GM21825 (cell line): ENCODE measurements around the gene VMO1.
A peak's percentile ranks its signal among the peaks of the same experiment; 100 is the strongest.

Experiments used
- ATAC-seq: cut with Tn5 transposase; IDR thresholded peaks from one replicate; pipeline ENCODE4 v1.9.1; 2021; ENCODE audit warnings: mild to moderate bottlenecking, moderate library complexity; ENCODE audit not compliant: unreplicated experiment

The VMO1 gene, protein sequence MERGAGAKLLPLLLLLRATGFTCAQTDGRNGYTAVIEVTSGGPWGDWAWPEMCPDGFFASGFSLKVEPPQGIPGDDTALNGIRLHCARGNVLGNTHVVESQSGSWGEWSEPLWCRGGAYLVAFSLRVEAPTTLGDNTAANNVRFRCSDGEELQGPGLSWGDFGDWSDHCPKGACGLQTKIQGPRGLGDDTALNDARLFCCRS

DNA sequence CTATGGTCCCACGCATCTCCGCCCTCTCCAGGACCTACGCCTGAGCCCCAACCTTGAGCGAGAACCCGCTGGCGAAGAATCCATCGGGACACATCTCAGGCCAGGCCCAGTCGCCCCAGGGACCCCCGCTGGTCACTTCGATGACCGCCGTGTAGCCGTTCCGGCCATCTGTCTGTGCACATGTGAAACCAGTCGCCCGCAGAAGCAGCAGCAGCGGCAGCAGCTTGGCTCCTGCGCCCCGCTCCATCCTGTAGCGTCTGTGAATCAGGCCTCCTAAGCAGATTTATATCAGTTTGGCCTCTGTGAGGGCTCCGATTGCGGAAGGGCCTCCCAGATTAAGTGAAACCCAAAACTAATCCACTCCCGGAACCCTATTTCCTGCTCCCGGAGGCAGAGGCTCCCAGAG is at the start of gene VMO1:
TSS of gene VMO1 (minus strand) at position 259 of the 406 bp plus-strand sequence. CDS start at position 247, 12 bp downstream.
- no peak for ATAC-seq

DNA sequence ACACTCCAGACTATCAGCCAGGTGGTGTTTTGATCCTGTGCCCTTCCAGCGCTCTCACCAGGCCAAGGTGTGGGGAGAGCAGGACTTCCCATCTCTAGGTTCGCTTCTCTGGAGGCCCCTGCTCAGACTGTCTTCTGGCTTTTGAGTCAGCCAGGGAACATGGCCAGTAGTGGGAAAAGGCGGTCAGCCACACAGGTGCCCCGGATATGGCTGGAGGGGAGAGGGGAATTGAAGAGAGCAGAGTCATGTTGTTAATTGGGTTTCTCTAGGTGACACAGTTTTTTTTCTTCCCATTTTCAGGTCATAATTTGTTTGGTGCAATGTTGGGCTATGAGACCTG is 48.5 kb upstream of the VMO1 start:
- ATAC-seq: no peak

DNA sequence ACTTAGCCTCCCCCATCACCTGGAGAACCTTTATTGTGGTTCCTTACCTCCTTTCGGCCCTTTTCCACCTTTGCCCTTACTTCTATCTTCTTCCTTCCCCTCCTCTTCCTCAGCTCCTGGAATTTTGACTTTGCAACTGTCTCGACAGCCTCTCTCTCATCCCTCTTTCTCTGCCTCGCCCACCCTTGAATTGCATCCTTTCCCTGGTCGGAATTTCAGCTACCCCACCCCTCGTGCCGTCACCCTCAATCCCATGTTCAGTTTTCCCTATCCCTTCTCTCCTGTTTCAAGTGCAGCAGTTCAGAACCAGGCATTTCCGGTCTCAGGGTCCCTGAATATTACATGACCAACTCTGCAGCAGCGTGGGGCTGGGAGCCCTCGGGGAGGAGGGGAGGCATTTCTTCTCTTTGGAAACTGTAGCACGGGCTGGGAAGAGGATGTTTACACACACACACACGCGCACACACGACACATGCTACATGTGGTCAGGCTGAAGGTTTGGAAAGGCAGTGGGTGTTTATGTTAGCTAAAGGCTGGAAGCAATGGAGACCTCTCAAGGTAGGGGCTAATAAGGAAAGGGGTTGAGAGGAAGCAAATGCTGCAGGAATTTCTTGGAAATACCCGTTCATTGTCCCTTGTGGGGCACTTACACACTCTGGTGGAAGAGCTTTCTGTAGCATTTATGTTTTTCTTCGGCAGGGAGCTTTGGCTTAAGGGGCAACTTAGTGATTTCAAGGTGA is 47.9 kb upstream of the VMO1 start:
- ATAC-seq: no peak

DNA sequence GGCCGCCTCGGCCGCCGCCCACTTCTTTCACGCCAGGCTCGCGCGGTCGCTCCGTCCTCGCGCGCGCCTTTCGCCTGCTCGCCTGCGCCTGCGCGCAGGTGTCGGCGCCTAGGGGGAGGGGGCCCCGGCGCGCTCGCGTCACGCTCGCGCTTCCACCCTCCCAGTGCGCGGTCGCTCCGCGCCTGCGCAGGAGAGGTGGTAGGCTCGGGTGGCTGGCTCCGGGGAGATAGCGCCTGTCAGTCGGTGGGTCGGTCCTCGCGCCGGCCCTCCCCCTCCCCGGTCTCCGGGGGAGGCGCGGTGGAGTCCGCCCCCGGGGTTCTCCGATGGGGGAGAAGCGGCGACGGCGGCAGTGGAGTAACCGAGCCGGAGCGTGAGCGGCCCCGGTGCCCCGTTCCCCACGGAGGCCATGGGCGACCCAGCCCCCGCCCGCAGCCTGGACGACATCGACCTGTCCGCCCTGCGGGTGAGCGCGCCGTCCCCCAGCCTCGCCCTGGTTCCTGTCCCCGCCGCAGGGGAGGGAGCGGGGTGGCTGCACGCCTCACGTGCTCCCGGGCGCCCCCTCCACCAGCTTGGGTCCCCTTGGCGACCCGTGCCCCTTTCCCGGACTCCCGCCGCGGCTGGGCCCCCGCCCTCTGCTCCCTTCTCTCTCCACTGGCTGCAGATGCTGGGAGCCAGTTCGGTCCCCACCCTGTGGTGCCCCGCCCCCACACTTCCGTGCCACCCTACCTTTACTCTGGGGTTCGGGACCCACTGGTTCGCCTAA is 47.2 kb upstream of the VMO1 start, which contains the start of gene MINK1:
TSS of gene MINK1 (plus strand) at position 163 of the 763 bp plus-strand sequence. CDS start at position 407, 244 bp downstream.
- peak; percentile 89 for ATAC-seq

DNA sequence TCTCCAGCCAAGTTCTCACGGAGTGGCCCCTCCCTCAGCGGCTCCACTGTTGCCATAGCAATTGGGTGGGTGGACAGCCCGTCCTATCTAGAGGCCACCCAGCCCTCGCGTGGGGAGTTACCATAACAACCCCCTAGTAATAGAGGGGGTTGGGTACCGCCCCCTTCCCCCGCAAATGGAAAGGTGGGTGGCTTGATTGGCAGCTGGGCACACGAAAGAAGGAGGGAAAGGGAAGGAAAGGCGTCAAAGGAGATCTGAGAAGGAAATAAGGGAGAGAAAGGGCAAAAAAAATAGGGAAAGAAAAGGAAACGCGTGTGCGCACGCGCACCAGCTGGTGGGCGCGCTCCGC is 46.6 kb upstream of the VMO1 start:
- ATAC-seq: peak; percentile 4

DNA sequence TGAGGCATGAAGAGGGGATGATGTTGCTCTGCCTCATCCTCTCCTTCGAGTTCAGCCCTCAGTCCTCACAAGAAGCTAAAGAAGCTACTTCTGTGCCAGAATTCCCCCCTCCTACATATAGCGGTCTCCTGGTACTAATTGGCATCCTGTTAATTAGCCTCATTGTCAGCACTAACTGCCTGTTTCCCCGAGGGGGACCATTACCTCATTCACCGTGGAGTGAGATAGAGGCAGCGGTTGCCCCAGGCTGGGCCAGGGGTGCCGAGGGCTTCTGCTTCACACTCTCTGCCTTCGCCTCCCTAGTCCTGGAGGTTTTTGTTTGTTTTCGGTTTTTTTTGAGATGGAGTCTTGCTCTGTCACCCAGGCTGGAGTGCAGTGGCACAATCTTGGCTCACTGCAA is 41.2 kb upstream of the VMO1 start:
- ATAC-seq: no peak

DNA sequence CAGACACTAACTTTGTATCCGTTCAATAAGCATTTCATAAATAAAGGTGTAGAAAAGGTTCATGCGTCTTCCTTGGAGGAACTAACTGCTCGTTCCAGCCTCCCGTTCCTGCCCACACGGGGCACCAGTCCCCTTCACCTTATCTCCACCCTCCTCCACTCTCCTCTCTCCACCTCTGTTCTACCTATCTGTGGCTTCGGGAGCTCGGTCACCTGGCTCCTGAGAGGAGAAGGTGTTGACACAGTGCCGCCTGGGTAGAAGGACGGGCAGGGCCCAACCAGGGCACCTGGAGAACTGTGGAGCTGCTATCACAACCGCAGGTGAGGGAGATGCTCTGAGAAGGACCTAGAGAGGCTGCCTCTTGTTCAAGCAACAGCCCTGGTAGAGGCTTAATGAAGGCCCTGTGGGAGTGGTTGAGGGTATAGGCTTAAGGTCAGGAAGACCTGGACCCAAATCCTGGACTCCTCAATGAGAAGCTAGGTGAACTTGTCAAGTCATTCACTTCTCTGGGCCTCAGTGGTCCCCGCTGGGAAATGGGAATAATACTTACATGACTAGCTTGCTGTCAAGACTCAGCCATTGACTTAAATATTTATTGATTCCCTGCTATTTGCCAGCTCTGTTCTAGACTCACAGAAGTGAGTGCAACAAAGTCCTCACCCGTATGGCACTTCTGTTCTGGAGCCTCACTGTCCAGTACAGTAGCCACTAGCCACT is 37.4 kb upstream of the VMO1 start:
- ATAC-seq: no peak

DNA sequence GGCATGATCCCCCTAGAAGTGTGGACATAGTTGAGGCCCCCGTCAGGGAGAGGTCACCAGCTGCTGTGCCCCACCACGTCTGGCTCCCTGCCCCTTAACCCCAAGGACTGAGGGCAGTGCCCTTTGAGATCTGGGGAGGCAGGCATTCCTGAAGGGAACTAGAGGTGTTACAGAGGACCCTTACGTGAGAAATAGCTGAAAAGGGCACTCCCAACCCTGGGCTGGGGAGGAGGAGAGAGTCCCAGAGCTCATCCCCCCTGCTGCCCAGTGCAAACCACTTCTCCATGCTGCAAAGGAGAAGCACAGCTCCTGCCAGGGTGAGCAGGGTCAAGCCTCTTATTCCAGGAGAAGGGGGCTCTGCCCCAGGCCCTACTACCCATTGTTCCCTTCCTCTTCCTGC is 36.7 kb upstream of the VMO1 start:
- no peak for ATAC-seq

DNA sequence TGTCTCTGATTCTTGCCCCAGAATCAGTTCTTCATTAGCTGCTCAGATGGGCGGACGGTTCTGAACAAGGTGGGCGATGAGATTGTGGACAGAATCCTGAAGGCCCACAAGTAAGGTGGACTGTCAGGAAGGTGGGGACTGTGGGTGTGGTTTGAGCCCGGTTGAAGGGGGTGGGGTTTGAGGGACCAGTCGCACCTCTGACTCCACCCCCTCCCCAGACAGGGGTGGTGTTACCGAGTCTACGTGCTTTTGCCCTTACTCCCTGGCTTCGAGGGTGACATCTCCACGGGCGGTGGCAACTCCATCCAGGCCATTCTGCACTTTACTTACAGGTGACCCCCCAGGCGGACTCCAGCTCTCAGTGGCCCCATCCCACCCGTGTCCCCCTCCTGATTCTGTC is 32.1 kb upstream of the VMO1 start:
- ATAC-seq: no peak

DNA sequence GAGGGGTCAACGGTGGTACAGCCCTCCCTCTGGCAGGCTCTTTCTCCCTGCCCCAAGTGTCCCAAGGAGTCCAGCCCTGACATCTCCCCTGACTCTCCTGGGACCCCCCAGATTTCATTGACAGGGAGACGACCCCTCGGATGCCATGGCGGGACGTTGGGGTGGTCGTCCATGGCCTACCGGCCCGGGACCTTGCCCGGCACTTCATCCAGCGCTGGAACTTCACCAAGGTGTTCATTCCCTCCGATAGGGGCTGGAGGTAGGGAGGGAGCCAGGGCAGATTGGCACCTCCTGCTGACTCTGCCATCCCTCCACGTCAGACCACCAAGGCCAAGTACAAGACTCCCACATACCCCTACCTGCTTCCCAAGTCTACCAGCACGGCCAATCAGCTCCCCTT is 30.7 kb upstream of the VMO1 start:
- no peak for ATAC-seq

DNA sequence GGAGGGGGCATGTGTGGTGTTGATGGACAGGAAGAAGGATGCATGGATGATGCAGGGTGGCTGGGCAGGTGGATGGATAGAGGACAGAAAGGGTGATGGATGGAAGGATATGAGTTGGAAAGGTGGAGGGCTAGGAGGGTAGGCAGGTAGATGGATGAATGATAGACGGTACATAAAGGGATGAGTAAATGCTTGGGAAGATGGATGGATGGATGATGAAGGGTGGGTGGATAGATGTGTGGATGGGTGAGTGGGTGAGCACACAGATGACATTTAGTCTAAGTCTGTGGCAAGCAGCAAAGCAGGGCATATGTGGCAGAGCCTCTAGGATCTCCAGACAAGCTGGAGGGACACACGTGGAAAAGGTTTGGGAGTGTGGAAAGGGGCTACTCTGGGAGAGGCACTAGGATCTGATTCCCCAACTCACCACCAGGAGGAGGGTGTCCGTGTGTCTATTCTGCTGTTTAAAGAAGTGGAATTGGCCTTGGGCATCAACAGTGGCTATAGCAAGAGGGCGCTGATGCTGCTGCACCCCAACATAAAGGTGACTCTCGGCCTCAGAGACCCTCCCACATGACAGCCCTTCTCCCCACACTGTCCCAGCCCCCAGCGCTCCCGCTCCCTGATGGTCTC is 29.0 kb upstream of the VMO1 start:
- no peak for ATAC-seq

DNA sequence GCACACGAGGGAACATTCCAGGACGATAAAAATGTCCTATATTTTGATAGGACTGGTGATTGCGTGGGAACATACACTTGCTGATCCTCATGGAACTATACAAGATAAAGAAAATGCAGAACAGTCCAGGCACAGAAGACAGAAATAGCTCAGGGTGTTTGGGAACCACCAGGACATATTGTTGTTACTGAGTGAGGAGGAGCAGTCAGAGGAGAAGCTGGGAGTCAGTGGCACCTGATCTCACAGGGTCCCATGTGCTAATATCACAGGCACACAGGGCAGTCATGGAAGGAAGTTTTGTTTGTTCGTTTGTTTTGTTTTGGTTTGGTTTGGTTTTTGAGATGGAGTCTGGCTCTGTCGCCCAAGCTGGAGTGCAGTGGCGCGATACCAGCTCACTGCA is 26.5 kb upstream of the VMO1 start:
- ATAC-seq: no peak

DNA sequence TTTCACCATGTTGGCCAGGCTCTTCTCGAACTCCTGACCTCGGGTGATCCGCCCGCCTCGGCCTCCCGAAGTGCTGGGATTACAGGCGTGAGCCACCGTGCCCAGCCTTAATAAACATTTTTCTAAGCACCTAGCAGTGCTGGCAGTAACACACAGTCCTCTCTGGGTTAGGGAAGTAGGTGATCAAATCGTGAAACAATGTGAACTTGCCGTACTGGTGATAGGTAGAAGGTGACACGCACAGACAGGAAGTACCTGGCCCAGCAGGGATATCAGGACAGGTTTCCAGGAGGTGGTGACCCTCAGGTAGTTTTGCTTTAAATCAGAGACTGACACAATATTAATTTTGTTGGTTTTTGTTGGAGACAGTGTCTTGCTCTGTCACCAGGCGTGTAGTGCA is 25.3 kb upstream of the VMO1 start:
- ATAC-seq: no peak

DNA sequence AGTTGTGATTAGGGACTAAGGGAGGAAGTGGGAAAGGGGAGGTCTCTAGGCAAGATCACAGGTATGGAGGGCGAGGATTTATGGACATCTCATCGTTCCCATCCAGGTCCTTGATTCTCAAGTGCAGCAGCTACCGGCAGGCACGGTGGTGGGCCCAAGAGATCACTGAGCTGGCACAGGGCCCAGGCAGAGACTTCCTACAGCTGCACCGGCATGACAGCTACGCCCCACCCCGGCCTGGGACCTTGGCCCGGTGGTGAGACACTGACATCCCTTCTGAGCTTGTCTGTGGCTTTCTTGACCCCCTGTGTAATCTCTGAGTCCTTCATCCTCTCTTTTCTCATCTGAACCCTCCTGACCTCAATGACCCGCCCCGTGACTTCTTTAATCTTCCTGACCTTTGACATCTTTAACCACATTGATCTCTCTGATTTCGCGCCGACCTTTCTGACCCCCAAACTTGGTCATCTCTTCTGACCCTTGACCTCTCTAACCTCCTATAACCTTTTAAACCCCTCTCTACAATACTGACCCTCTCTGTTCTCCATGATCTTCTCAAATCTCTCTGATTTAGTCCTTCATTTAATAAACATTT is 24.6 kb upstream of the VMO1 start:
- no peak for ATAC-seq

DNA sequence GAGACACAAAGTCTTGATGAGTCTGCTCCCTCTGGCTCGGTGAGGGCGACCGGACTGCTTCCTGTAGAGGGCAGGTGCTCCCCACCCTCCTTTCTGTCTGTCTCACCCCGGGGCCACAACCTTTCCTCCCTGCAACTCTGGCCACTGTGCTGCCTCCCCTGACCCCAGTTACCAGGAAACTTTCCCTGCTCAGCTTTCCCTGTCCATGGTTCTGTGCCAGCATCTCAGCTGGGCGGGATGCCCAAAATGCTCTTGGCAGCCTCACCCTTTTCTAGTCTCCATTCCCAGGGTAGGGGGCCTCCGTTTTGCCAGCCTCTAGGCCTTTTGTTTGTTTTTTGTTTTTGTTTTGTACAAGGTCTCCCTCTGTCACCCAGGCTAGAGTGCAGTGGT is 22.2 kb upstream of the VMO1 start:
- no peak for ATAC-seq

DNA sequence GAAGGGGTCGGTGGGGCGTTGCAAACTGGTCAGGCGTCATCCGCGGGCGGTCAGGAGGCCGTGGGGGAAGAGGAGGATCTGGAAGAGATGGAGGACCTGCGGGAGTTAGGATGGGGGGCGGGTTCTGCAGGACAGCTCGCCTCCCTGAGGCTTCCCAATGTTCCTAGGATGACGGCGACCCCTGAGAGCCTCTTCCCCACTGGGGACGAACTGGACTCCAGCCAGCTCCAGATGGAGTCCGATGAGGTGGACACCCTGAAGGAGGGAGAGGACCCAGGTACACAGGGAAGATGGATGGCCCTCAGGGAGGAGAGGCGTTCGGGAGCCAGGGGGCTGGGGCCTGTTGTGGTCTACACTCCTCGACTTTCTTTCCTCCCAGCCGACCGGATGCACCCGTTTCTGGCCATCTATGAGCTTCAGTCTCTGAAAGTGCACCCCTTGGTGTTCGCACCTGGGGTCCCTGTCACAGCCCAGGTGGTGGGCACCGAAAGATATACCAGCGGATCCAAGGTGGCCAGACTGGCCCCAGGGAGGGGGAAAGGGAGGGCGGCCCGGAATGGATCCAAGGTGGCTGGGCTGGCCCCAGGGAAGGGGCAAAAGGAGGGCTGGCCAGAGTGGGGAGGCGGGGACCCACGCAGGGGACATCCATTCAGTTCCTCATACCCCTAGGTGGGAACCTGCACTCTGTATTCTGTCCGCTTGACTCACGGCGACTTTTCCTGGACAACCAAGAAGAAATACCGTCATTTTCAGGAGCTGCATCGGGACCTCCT is 21.6 kb upstream of the VMO1 start:
- no peak for ATAC-seq

DNA sequence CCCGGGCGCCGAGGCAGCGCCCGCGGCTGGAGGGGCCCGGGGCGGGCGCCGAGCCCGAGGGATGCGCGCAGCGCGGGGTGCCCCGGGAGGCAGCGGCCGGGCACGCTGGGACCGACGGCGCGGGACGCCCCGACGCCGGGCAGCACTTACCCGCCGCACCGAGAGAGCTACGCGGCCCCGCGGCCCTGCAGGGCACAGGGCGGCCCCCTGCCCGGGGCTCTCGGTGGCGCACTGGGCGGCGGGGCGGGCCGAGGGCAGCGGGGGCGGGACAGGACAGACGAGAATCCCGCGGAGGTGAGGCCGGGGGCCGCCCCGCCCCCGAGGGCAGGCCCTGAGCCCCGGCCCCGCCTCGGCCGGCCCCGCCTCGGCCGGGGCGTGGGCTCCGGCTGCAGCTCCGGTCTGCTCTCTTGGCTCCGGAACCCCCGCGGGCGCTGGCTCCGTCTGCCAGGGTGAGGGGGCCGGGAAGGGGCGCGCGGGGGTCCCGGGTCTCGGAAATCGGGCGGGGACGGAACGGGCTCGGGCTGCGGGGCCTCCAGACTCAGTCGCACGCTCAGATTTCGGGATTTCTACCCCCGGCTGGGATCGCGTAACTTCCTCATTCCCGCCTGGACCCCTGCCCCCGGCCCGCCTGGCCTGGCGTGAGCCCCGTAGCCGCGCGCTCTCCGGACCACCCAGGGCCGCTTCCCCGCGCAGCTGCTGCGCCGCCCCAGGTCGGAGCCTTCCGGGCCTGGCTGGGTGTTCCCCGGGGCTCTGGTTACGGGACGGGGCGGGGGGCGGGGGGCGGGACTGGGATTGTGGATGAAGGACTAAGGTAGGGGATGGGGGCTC is 20.8 kb upstream of the VMO1 start, which contains the start of gene PLD2:
TSS of gene PLD2 (plus strand) at position 376 of the 828 bp plus-strand sequence. CDS start 621 bp downstream, outside the sequence.
- peak; percentile 85 for ATAC-seq

DNA sequence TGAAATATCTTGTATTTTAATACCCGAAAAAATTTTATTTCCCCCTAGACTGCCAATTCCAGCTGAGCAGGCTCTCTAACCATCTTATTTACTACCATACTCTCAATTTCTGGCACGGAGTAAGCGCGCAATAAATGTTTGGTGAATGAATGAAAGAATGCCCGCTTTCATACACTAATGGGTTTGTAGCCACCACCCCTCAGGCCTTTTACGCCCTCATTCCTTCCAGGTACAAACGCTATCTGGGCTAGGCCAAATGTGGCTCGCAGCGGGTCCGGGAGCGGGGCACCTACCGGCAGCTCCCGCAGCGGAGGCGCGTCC is 20.3 kb upstream of the VMO1 start:
- no peak for ATAC-seq

DNA sequence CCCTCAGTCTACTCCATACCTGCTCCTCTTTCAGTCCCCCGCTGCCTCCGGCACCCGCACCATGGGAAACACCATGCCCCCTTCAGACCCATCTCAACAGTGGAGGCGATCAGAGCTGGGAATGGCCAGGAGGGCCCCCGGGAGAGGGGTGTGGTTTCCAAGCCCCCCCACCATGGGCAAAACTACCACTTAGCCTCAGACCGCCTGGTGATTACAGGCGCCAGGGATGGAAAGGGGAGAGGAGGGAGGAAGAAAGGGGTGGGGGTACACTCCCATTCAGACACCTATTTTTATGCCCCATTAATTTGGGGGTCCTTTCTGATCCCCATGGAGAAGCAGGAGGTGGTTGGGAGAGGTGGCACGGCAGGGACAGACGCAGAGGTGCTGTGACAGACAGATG is 16.1 kb upstream of the VMO1 start, which contains the start of gene C17orf114:
TSS of gene C17orf114 (minus strand) at position 101 of the 400 bp plus-strand sequence.
- no peak for ATAC-seq
